Mammary epithelial cell (primary cell): ENCODE data around the gene RPTOR.

Experiments
- CTCF ChIP-seq, 2 donors: IDR thresholded peaks in 1 of 2; conservative IDR thresholded peaks in 1 of 2; 2 replicates each; pipeline ENCODE4 v1.5.1; 2011 to 2012; ENCODE audit warnings: inconsistent platforms in 2 of 2, low read length in 2 of 2, mild to moderate bottlenecking in 2 of 2, control low read depth in 1 of 2, low read depth in 1 of 2; ENCODE audit not compliant: insufficient read depth in 1 of 2; ENCODE audit errors: extremely low read depth in 1 of 2
- EZH2 ChIP-seq: IDR thresholded peaks from 2 replicates; pipeline ENCODE4 v1.6.1; 2012; ENCODE audit warnings: low read length, inconsistent platforms, borderline replicate concordance

DNA sequence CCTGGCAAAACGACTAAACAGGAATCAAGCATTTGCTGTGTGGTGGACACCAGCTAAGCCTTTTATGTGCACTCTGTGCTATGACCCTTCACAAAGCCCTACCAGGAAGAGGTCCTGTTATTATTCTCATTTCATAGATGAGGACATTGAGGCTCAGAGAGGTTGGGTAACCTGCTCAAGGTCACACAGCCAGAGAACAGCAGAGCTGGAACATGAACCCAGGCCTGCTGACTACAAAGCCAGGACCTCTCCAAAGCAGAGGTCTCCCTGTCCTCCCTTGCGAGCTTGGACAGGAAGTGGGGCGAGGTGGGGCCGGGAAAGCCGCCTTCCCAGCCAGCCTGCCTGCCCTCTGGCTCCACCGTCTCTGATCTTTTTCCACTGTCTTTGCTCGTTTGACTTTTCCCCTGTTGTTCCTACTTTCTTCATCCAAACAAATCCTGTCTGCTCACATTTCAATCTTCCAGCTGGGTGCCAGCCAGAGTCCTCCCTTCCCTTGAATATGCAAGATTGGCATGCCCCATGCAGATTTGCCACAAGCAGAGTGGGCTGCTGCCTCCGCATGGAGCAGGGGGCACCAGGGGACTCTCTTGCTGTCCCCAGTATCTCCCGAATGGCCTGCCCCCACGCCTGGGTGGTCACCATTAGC lies 23.7 kb upstream of the RPTOR start:
- TF ChIP-seq CTCF (conservative IDR thresholded peaks at IDR 0.05 in 1 of 2, IDR thresholded peaks at IDR 0.05 in 1 of 2; ENCODE audit: extremely low read depth in 1 of 2, insufficient read depth in 1 of 2, low read depth in 1 of 2, low read length in 2 of 2) (no peak), EZH2 (no peak)
